ENCODE results near the gene NEIL1. TPM values are rescaled to one million over a fixed set of nuclear protein-coding genes. Genes with fewer than 3 reads are reported as not detected.
"Not testable (repeated sequence)": the region's sequence is repeated elsewhere in the genome, so short reads cannot be mapped to it uniquely, and the experiment has no call there.

Gene NEIL1
- total and polyA plus RNA-seq, 2 of the 8 experiments (the other 6 are each of a cell fraction or from before 2014, with no cell fraction given): 10.4 to 10.9 TPM

DNA sequence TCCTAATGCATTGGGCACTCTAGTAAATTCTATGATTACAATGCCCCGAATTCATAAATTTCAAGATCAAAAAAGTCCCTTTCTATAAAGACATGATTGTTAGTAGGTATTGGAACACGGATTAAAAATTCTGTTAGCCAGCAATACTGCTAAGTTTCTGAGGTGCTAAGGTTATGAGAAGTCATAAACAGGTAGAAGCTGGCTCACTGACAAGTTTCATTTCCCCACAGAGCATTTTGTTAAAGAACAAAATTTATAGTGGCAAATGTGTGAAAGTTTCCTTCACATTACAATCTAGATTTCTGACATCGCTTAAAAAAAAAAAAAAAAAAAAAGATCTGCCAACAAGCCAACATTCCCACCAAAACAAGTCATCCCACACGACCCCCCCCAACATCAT is 33.9 kb downstream of the NEIL1 start (continued):
- TF ChIP-seq, protein P1, sequence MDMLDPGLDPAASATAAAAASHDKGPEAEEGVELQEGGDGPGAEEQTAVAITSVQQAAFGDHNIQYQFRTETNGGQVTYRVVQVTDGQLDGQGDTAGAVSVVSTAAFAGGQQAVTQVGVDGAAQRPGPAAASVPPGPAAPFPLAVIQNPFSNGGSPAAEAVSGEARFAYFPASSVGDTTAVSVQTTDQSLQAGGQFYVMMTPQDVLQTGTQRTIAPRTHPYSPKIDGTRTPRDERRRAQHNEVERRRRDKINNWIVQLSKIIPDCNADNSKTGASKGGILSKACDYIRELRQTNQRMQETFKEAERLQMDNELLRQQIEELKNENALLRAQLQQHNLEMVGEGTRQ (IDR thresholded peaks at IDR 0.05; ENCODE audit: low read length): no peak
- TF ChIP-seq SIX5 (IDR thresholded peaks at IDR 0.05; ENCODE audit: low read depth, low read length) (no peak), CBX5 (IDR thresholded peaks at IDR 0.05; ENCODE audit: low read depth, low read length) (no peak), RAD21 (IDR thresholded peaks at IDR 0.05 in 1 of 2, conservative IDR thresholded peaks at IDR 0.05 in 1 of 2; ENCODE audit: low read depth in 2 of 2, low read length in 2 of 2) (no peak), ATF2 (IDR thresholded peaks at IDR 0.05; ENCODE audit: low read length) (no peak), SP1 (IDR thresholded peaks at IDR 0.05; ENCODE audit: low read depth, low read length) (no peak), CTBP2 (IDR thresholded peaks at IDR 0.05; ENCODE audit: borderline replicate concordance, insufficient read depth, insufficient read length, low read length) (no peak)

DNA sequence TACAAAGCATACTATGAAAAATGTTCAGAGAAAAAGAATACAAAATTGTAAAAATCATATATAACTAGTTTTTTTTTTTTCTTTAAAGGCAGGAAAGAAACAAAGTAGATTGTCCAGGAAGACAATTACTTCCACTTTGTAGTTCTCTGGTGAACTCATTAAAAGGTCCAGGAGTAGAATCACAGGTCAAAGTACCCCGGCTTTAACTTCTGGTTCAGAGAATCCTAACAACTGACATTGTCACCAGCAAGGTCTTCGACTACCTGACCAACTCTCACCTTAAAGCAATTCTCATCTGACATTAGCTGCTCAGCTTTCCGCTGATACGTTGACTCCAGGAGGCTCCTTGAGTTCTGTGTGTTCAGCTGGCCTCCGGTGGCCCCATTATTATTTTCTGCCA is 37.1 kb downstream of the NEIL1 start:
- POLR2A ChIA-PET (ENCODE audit: partially characterized antibody); H3K79me1 ChIP-seq (ENCODE audit: low read depth, low read length); H3K4ac ChIP-seq (replicated peaks; ENCODE audit: insufficient read length, low read depth, low read length); H2BK12ac ChIP-seq (ENCODE audit: low read depth, low read length); H3K4me2 ChIP-seq (ENCODE audit: insufficient read depth in 1 of 2, low read depth in 2 of 2, low read length in 2 of 2); H3K14ac ChIP-seq (ENCODE audit: insufficient read length); H2BK5ac ChIP-seq (ENCODE audit: low read depth, low read length); H3K27ac ChIP-seq (ENCODE audit: low read depth, low read length); H2BK15ac ChIP-seq (ENCODE audit: low read length); H4K20me1 ChIP-seq (replicated peaks in 1 of 2; ENCODE audit: control insufficient read depth in 1 of 2, insufficient read depth in 2 of 2, low read length in 2 of 2); H3K18ac ChIP-seq (ENCODE audit: extremely low read depth, low read length); H3K27me3 ChIP-seq (replicated peaks in 1 of 4; ENCODE audit: control insufficient read depth in 3 of 4, extremely low read depth in 1 of 4, insufficient read depth in 3 of 4, low read length in 3 of 4); H2BK20ac ChIP-seq (ENCODE audit: low read length); H3K4me3 ChIP-seq (ENCODE audit: extremely low read depth in 1 of 4, insufficient read depth in 2 of 4, low read depth in 3 of 4, low read length in 4 of 4); H4K91ac ChIP-seq (replicated peaks; ENCODE audit: insufficient read length, low read length); H3K4me1 ChIP-seq (replicated peaks in 1 of 4; ENCODE audit: control insufficient read depth in 3 of 4, insufficient read depth in 4 of 4, low read length in 3 of 4); H3K79me2 ChIP-seq (ENCODE audit: control insufficient read depth in 1 of 2, insufficient read depth in 2 of 2, low read length in 2 of 2); DNase-seq (ENCODE audit: low read depth in 1 of 2, low spot score in 2 of 2); FAIRE-seq; H3K9ac ChIP-seq (replicated peaks in 1 of 4; ENCODE audit: extremely low read depth in 1 of 4, low read depth in 3 of 4, low read length in 3 of 4); H3K23ac ChIP-seq (ENCODE audit: insufficient read length); H2AFZ ChIP-seq (ENCODE audit: low read length); H4K5ac ChIP-seq (ENCODE audit: insufficient read length, low read depth, low read length); H2AK5ac ChIP-seq (ENCODE audit: low read depth, low read length); H3K56ac ChIP-seq (replicated peaks; ENCODE audit: insufficient read length, low read depth, low read length); H3K9me3 ChIP-seq (ENCODE audit: insufficient read depth in 2 of 2, low read depth in 1 of 2, low read length in 1 of 2); H2BK120ac ChIP-seq (replicated peaks; ENCODE audit: low read depth, low read length); H3K23me2 ChIP-seq (ENCODE audit: low read depth, low read length); H4K8ac ChIP-seq (ENCODE audit: extremely low read depth, insufficient read depth, low read length): not testable (repeated sequence)
- H3K36me3 ChIP-seq (ENCODE audit: control insufficient read depth in 2 of 4, insufficient read depth in 4 of 4, low read length in 3 of 4): peaks cover 25 to 87% (median 59%) of the 10 kb centered on the region in 4 experiments
- CTCF ChIA-PET (ENCODE audit: partially characterized antibody): interaction anchor here (0.7 kb wide), 1 partner anchor 124 kb away, joined by 3 read pairs; no protein-coding TSS in a partner anchor
- 98% methylated on average over 5 of the region's 5 CpGs; no CpG with 5 or more reads in 1 of the 2 experiments for WGBS, 2 experiments (ENCODE audit: extremely low coverage in 1 of 2, insufficient coverage in 1 of 2, insufficient read length in 1 of 2, insufficient replicate concordance in 2 of 2, low coverage in 1 of 2, low lambda C conversion rate in 2 of 2, missing lambda C conversion rate in 1 of 2)
